Vagina (tissue), 2 donors: ENCODE data around the gene CADM2.
"Not testable (repeated sequence)": the region's sequence is repeated elsewhere in the genome, so short reads cannot be mapped to it uniquely, and the experiment has no call there.

ENCODE experiments used
- CTCF ChIP-seq, 3 experiments: fragments of 450-650 bp in 2 of 3; fragments of 200-600 bp in 1 of 3; sonication (generic) in 1 of 3; IDR thresholded peaks; one replicate each; pipeline ENCODE4 v1.5.1; 2017 to 2019; ENCODE audit warnings: antibody characterized with exemption in 3 of 3, mild to moderate bottlenecking in 2 of 3, moderate library complexity in 2 of 3
- POLR2A ChIP-seq, 2 donors: fragments of 450-650 bp; IDR thresholded peaks; one replicate each; pipeline ENCODE4 v1.6.1; 2017; ENCODE audit warnings: antibody characterized with exemption in 2 of 2, mild to moderate bottlenecking in 2 of 2, moderate library complexity in 2 of 2
- POLR2AphosphoS5 ChIP-seq, 2 donors: sonication (generic); formaldehyde crosslinking; IDR thresholded peaks; one replicate each; pipeline ENCODE4 v1.9.0; 2017; ENCODE audit warnings: antibody characterized with exemption in 2 of 2, mild to moderate bottlenecking in 2 of 2, low read depth in 1 of 2; ENCODE audit not compliant: insufficient read depth in 1 of 2

GRCh38 chr3:85507052-85507451 is 548.3 kb downstream of the CADM2 start:
- TF ChIP-seq CTCF (IDR thresholded peaks at IDR 0.05); POLR2AphosphoS5 (IDR thresholded peaks at IDR 0.05; ENCODE audit: insufficient read depth in 1 of 2, low read depth in 1 of 2); POLR2A (IDR thresholded peaks at IDR 0.05): not testable (repeated sequence)
